T-helper 1 cell treated with Interleukin-12 subunit alpha and Interleukin-12 subunit beta and Interleukin-4 antibody, amounts not matched to agents 30 μg/mL and 1 μg/mL, for 36 hours (primary cell): Measurements from ENCODE around the gene TMUB1.

Experiments used
- H3K27ac Mint-ChIP-seq: one replicate; pipeline ENCODE4 v1.8.0; 2021; ENCODE audit warnings: mild to moderate bottlenecking, mixed read lengths
- H3K27me3 Mint-ChIP-seq: one replicate; pipeline ENCODE4 v1.8.0; 2021; ENCODE audit warnings: low read depth, mixed read lengths
- H3K36me3 Mint-ChIP-seq: one replicate; pipeline ENCODE4 v1.8.0; 2021; ENCODE audit warnings: low read depth, mixed read lengths
- H3K4me1 Mint-ChIP-seq: one replicate; pipeline ENCODE4 v1.8.0; 2021; ENCODE audit warnings: low read depth, mixed read lengths
- H3K4me3 Mint-ChIP-seq: one replicate; pipeline ENCODE4 v1.8.0; 2021; ENCODE audit warnings: mild to moderate bottlenecking, moderate library complexity, mixed read lengths
- H3K9me3 Mint-ChIP-seq: one replicate; pipeline ENCODE4 v1.8.0; 2021; ENCODE audit warnings: mixed read lengths

TMUB1 gene

GRCh38 chr7:151115121-151115835 is 32.0 kb upstream of the TMUB1 start:
- Mint-ChIP-seq H3K27me3 (peaks cover 25% of the 10 kb centered on the region), H3K36me3 (no peaks in the 10 kb centered on the region), H3K4me1 (peaks cover 3% of the 10 kb centered on the region), H3K4me3 (peak overlapping the region; percentile 3), H3K27ac (no peak overlapping the region), H3K9me3 (no peaks in the 10 kb centered on the region)

- H3K4me1 Mint-ChIP-seq: peaks cover 3% of the 10 kb centered on the region
- no peak overlapping the region for H3K27ac Mint-ChIP-seq
- H3K27me3 Mint-ChIP-seq: peaks cover 25% of the 10 kb centered on the region
- H3K36me3 Mint-ChIP-seq: no peaks in the 10 kb centered on the region
- no peak overlapping the region for H3K4me3 Mint-ChIP-seq
- H3K9me3 Mint-ChIP-seq: no peaks in the 10 kb centered on the region
Measured at GRCh38 chr7:151114151-151115090, 31.1 kb upstream of the TMUB1 start.

GRCh38 chr7:151113344-151114150 is 30.3 kb upstream of the TMUB1 start:
- no peak overlapping the region for H3K27ac Mint-ChIP-seq
- no peak overlapping the region for H3K4me3 Mint-ChIP-seq
- H3K27me3 Mint-ChIP-seq: peaks cover 25% of the 10 kb centered on the region
- H3K36me3 Mint-ChIP-seq: no peaks in the 10 kb centered on the region
- no peaks in the 10 kb centered on the region for H3K9me3 Mint-ChIP-seq
- H3K4me1 Mint-ChIP-seq: peaks cover 3% of the 10 kb centered on the region

- H3K9me3 Mint-ChIP-seq: no peaks in the 10 kb centered on the region
- no peaks in the 10 kb centered on the region for H3K36me3 Mint-ChIP-seq
- peaks cover 25% of the 10 kb centered on the region for H3K27me3 Mint-ChIP-seq
- no peak overlapping the region for H3K4me3 Mint-ChIP-seq
- H3K4me1 Mint-ChIP-seq: peaks cover 3% of the 10 kb centered on the region
- H3K27ac Mint-ChIP-seq: no peak overlapping the region
Measured at GRCh38 chr7:151110941-151111645, 27.8 kb upstream of the TMUB1 start.

GRCh38 chr7:151110236-151110940 is 27.1 kb upstream of the TMUB1 start:
- Mint-ChIP-seq H3K27me3 (peaks cover 20% of the 10 kb centered on the region), H3K4me3 (no peak overlapping the region), H3K27ac (no peak overlapping the region), H3K36me3 (no peaks in the 10 kb centered on the region), H3K4me1 (peaks cover 3% of the 10 kb centered on the region), H3K9me3 (no peaks in the 10 kb centered on the region)

- peaks cover 3% of the 10 kb centered on the region for H3K4me1 Mint-ChIP-seq
- H3K4me3 Mint-ChIP-seq: no peak overlapping the region
- H3K9me3 Mint-ChIP-seq: no peaks in the 10 kb centered on the region
Measured at GRCh38 chr7:151109094-151110048, 26.1 kb upstream of the TMUB1 start.

GRCh38 chr7:151107882-151108281 is 24.6 kb upstream of the TMUB1 start:
- no peak overlapping the region for H3K27ac Mint-ChIP-seq
- H3K4me1 Mint-ChIP-seq: peaks cover 3% of the 10 kb centered on the region

More at GRCh38 chr7:151109094-151110048, 26.1 kb upstream of the TMUB1 start:
- peaks cover 1% of the 10 kb centered on the region for H3K36me3 Mint-ChIP-seq
- peaks cover 20% of the 10 kb centered on the region for H3K27me3 Mint-ChIP-seq
- no peak overlapping the region for H3K27ac Mint-ChIP-seq

GRCh38 chr7:151104411-151105235 is 21.3 kb upstream of the TMUB1 start:
- no peak overlapping the region for H3K27ac Mint-ChIP-seq
- no peak overlapping the region for H3K4me3 Mint-ChIP-seq
- H3K9me3 Mint-ChIP-seq: no peaks in the 10 kb centered on the region
- no peaks in the 10 kb centered on the region for H3K4me1 Mint-ChIP-seq
- peaks cover 1% of the 10 kb centered on the region for H3K36me3 Mint-ChIP-seq
- no peaks in the 10 kb centered on the region for H3K27me3 Mint-ChIP-seq

More at GRCh38 chr7:151107882-151108281, 24.6 kb upstream of the TMUB1 start:
- no peak overlapping the region for H3K4me3 Mint-ChIP-seq
- peaks cover 1% of the 10 kb centered on the region for H3K36me3 Mint-ChIP-seq
- peaks cover 8% of the 10 kb centered on the region for H3K27me3 Mint-ChIP-seq
- H3K9me3 Mint-ChIP-seq: no peaks in the 10 kb centered on the region

GRCh38 chr7:151103973-151104372 is 20.7 kb upstream of the TMUB1 start:
- no peaks in the 10 kb centered on the region for H3K9me3 Mint-ChIP-seq
- H3K27me3 Mint-ChIP-seq: no peaks in the 10 kb centered on the region
- H3K4me1 Mint-ChIP-seq: no peaks in the 10 kb centered on the region
- no peak overlapping the region for H3K4me3 Mint-ChIP-seq
- H3K27ac Mint-ChIP-seq: no peak overlapping the region
- H3K36me3 Mint-ChIP-seq: peaks cover 1% of the 10 kb centered on the region

GRCh38 chr7:151102991-151103390 is 19.7 kb upstream of the TMUB1 start:
- no peak overlapping the region for H3K4me3 Mint-ChIP-seq
- H3K27me3 Mint-ChIP-seq: no peaks in the 10 kb centered on the region
- H3K36me3 Mint-ChIP-seq: peaks cover 1% of the 10 kb centered on the region
- H3K4me1 Mint-ChIP-seq: no peaks in the 10 kb centered on the region
- H3K27ac Mint-ChIP-seq: no peak overlapping the region
- H3K9me3 Mint-ChIP-seq: no peaks in the 10 kb centered on the region

- H3K9me3 Mint-ChIP-seq: no peaks in the 10 kb centered on the region
- H3K36me3 Mint-ChIP-seq: peaks cover 1% of the 10 kb centered on the region
- no peaks in the 10 kb centered on the region for H3K27me3 Mint-ChIP-seq
- no peak overlapping the region for H3K27ac Mint-ChIP-seq
- H3K4me1 Mint-ChIP-seq: no peaks in the 10 kb centered on the region
- no peak overlapping the region for H3K4me3 Mint-ChIP-seq
Measured at GRCh38 chr7:151101621-151102396, 18.5 kb upstream of the TMUB1 start.
